HUES64 (cell line): Measurements from ENCODE around the gene CCL28.
"Not testable (repeated sequence)": the region's sequence is repeated elsewhere in the genome, so short reads cannot be mapped to it uniquely, and the experiment has no call there.

ENCODE experiments used
- H3K27ac ChIP-seq: 2 replicates; pipeline ENCODE4 v1.7.0; 2013; ENCODE audit warnings: low read depth, low read length, inconsistent platforms
- H3K27me3 ChIP-seq: 2 replicates; pipeline ENCODE4 v1.6.1; 2013; ENCODE audit warnings: mild to moderate bottlenecking, low read length; ENCODE audit not compliant: insufficient read depth
- H3K36me3 ChIP-seq: 2 replicates; pipeline ENCODE4 v1.6.1; 2013; ENCODE audit warnings: mild to moderate bottlenecking, low read length; ENCODE audit not compliant: insufficient read depth
- H3K4me1 ChIP-seq: 2 replicates; pipeline ENCODE4 v1.6.1; 2013; ENCODE audit warnings: mild to moderate bottlenecking, low read length, moderate library complexity; ENCODE audit not compliant: insufficient read depth
- H3K4me3 ChIP-seq: 2 replicates; pipeline ENCODE4 v1.5.1; 2013; ENCODE audit warnings: mild to moderate bottlenecking, low read length, moderate library complexity
- H3K9ac ChIP-seq: 2 replicates; pipeline ENCODE4 v1.6.1; 2013; ENCODE audit warnings: mild to moderate bottlenecking, low read depth, low read length
- H3K9me3 ChIP-seq: 2 replicates; pipeline ENCODE4 v1.6.1; 2013; ENCODE audit warnings: low read depth, low read length; ENCODE audit not compliant: insufficient read depth
- WGBS: fragments of 150-250, 120-280 bp; methylation state at CpG from one replicate; pipeline ENCODE4 v1.1.7; 2013; ENCODE audit warnings: missing lambda C conversion rate; 5-methylcytosine and 5-hydroxymethylcytosine counted together

CCL28 gene

GRCh38 chr5:43423086-43423485 is 10.9 kb upstream of the CCL28 start:
- H3K9me3 ChIP-seq, H3K4me1 ChIP-seq, H3K27me3 ChIP-seq, H3K4me3 ChIP-seq, H3K36me3 ChIP-seq, H3K27ac ChIP-seq, H3K9ac ChIP-seq: not testable (repeated sequence)
- WGBS = 95% methylated on average over 6 of the region's 6 CpGs

GRCh38 chr5:43422143-43422542 is 10.0 kb upstream of the CCL28 start:
- WGBS = 75% methylated on average over 2 of the region's 2 CpGs
- H3K27me3 ChIP-seq = no peaks in the 10 kb centered on the region
- no peaks in the 10 kb centered on the region for H3K4me1 ChIP-seq
- H3K9me3 ChIP-seq = peaks cover 3% of the 10 kb centered on the region; the same call in 1 of the 2 replicates
- H3K9ac ChIP-seq = no peak overlapping the region
- no peak overlapping the region for H3K4me3 ChIP-seq
- H3K36me3 ChIP-seq = no peaks in the 10 kb centered on the region
- H3K27ac ChIP-seq = no peak overlapping the region

GRCh38 chr5:43421450-43422133 is 9.4 kb upstream of the CCL28 start:
- Histone ChIP-seq H3K27me3 (no peaks in the 10 kb centered on the region), H3K4me1 (no peaks in the 10 kb centered on the region), H3K4me3 (no peak overlapping the region), H3K9ac (no peak overlapping the region), H3K36me3 (no peaks in the 10 kb centered on the region), H3K27ac (no peak overlapping the region), H3K9me3 (peaks cover 3% of the 10 kb centered on the region; the same call in 1 of the 2 replicates)
- 89% methylated on average over 7 of the region's 7 CpGs for WGBS

GRCh38 chr5:43420241-43420640 is 8.1 kb upstream of the CCL28 start:
- H3K27ac ChIP-seq = no peak overlapping the region

GRCh38 chr5:43418561-43418960 is 6.4 kb upstream of the CCL28 start:
- H3K9me3 ChIP-seq = no peaks in the 10 kb centered on the region
- H3K36me3 ChIP-seq = no peaks in the 10 kb centered on the region
- H3K4me1 ChIP-seq = no peaks in the 10 kb centered on the region
- no peak overlapping the region for H3K9ac ChIP-seq
- no peak overlapping the region for H3K4me3 ChIP-seq
- 92% methylated on average over 2 of the region's 2 CpGs for WGBS
- no peaks in the 10 kb centered on the region for H3K27me3 ChIP-seq
- no peak overlapping the region for H3K27ac ChIP-seq

More at GRCh38 chr5:43420241-43420640, 8.1 kb upstream of the CCL28 start:
- Histone ChIP-seq H3K27me3 (no peaks in the 10 kb centered on the region), H3K9me3 (no peaks in the 10 kb centered on the region), H3K4me1 (no peaks in the 10 kb centered on the region), H3K4me3 (no peak overlapping the region), H3K36me3 (no peaks in the 10 kb centered on the region), H3K9ac (no peak overlapping the region)
- WGBS = 75% methylated on average over 4 of the region's 4 CpGs

GRCh38 chr5:43416803-43417394 is 4.7 kb upstream of the CCL28 start:
- no peak overlapping the region for H3K4me3 ChIP-seq
- 79% methylated on average over 2 of the region's 3 CpGs for WGBS
- H3K4me1 ChIP-seq = no peaks in the 10 kb centered on the region
- no peak overlapping the region for H3K27ac ChIP-seq
- no peaks in the 10 kb centered on the region for H3K27me3 ChIP-seq
- no peak overlapping the region for H3K9ac ChIP-seq
- no peaks in the 10 kb centered on the region for H3K9me3 ChIP-seq
- no peaks in the 10 kb centered on the region for H3K36me3 ChIP-seq

- Histone ChIP-seq H3K4me1 (no peaks in the 10 kb centered on the region), H3K9ac (no peak overlapping the region), H3K4me3 (no peak overlapping the region), H3K27me3 (no peaks in the 10 kb centered on the region), H3K9me3 (no peaks in the 10 kb centered on the region), H3K27ac (no peak overlapping the region), H3K36me3 (no peaks in the 10 kb centered on the region)
- WGBS = 87% methylated on average over 2 of the region's 3 CpGs
Measured at GRCh38 chr5:43415935-43416802, 4.0 kb upstream of the CCL28 start.

- 94% methylated on average over 2 of the region's 2 CpGs for WGBS
- H3K27me3 ChIP-seq = no peaks in the 10 kb centered on the region
Measured at GRCh38 chr5:43413966-43414365, 1.8 kb upstream of the CCL28 start.

GRCh38 chr5:43412644-43413043 is 453 bp upstream of the CCL28 start:
- no peaks in the 10 kb centered on the region for H3K27me3 ChIP-seq

More at GRCh38 chr5:43413966-43414365, 1.8 kb upstream of the CCL28 start:
- no peaks in the 10 kb centered on the region for H3K9me3 ChIP-seq
- no peak overlapping the region for H3K4me3 ChIP-seq
- H3K27ac ChIP-seq = no peak overlapping the region
- H3K4me1 ChIP-seq = no peaks in the 10 kb centered on the region
- H3K9ac ChIP-seq = no peak overlapping the region
- H3K36me3 ChIP-seq = no peaks in the 10 kb centered on the region

GRCh38 chr5:43411495-43411894 is 696 bp downstream of the CCL28 start:
- no peak overlapping the region for H3K27ac ChIP-seq
- 87% methylated on average over 3 of the region's 3 CpGs for WGBS
- no peaks in the 10 kb centered on the region for H3K4me1 ChIP-seq
- H3K4me3 ChIP-seq = no peak overlapping the region
- no peaks in the 10 kb centered on the region for H3K27me3 ChIP-seq
- no peak overlapping the region for H3K9ac ChIP-seq
- H3K9me3 ChIP-seq = no peaks in the 10 kb centered on the region
- H3K36me3 ChIP-seq = no peaks in the 10 kb centered on the region

More at GRCh38 chr5:43412644-43413043, 453 bp upstream of the CCL28 start:
- 95% methylated on average over 1 of the region's 1 CpG for WGBS
- Histone ChIP-seq H3K27ac (no peak overlapping the region), H3K36me3 (no peaks in the 10 kb centered on the region), H3K4me3 (no peak overlapping the region), H3K4me1 (no peaks in the 10 kb centered on the region), H3K9ac (no peak overlapping the region), H3K9me3 (no peaks in the 10 kb centered on the region)

- Histone ChIP-seq H3K4me3 (no peak overlapping the region), H3K9ac (no peak overlapping the region), H3K9me3 (no peaks in the 10 kb centered on the region), H3K27ac (no peak overlapping the region), H3K27me3 (no peaks in the 10 kb centered on the region), H3K36me3 (no peaks in the 10 kb centered on the region), H3K4me1 (no peaks in the 10 kb centered on the region)
- WGBS = 92% methylated on average over 6 of the region's 7 CpGs
Measured at GRCh38 chr5:43410414-43410813, 1.8 kb downstream of the CCL28 start.
